Measurements from ENCODE around the gene SCTR.

SCTR gene

DNA sequence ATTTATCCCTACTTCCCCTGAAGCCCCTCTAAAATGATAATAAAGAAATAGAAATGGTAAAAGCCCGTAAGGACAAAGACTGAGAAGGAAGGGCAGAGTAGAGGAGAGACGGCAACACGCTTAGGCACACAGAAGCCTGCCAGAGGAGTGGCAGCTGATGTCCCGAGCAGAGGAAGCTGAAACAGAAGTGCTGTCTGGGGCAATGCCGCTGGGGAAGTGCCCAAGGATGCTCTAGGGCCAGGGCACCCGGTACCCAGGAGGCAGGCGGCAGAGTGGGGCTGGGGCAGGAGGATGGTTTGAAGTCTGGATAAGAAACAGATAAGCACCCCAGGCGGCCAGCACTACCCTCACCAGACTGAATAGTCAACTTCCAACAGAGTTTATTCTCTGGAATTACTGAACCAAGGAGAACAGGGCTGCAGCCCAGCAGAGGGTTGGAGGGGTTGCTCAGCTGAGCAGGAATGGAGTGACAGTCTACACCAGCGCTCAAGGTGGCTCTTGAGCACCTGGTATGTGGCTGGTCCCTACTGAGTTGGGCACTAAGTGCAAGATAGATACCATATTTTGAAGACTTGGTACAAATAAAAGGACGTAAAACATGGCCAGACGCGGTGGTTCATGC, 70.2 kb downstream of the SCTR start:
- no peak overlapping the region for H4K8ac ChIP-seq (ENCODE audit: low read depth, low read length)
- H3K4me3 ChIP-seq (ENCODE audit: low read length in 2 of 2): no peak overlapping the region
- no peak overlapping the region for H2BK120ac ChIP-seq (ENCODE audit: low read depth, low read length)
- H3K27me3 ChIP-seq (ENCODE audit: control insufficient read depth in 3 of 3, insufficient read depth in 3 of 3, low read depth in 1 of 3, low read length in 3 of 3): peaks cover 0 to 12% (median 1%) of the 10 kb centered on the region in 3 experiments
- no peaks in the 10 kb centered on the region for H3K36me3 ChIP-seq (replicated peaks in 1 of 2; ENCODE audit: control insufficient read depth in 2 of 2, insufficient read depth in 2 of 2, low read length in 2 of 2)
- no peaks in the 10 kb centered on the region for H3K79me1 ChIP-seq (ENCODE audit: low read depth, low read length)
- no peak overlapping the region for H3K23ac ChIP-seq (ENCODE audit: low read depth, low read length, poor library complexity)
- H3K4me1 ChIP-seq (ENCODE audit: control insufficient read depth in 2 of 2, insufficient read depth in 1 of 2, low read depth in 1 of 2, low read length in 2 of 2): peaks cover 3 to 6% of the 10 kb centered on the region in 2 donors
- H3K4ac ChIP-seq (ENCODE audit: low read length): no peak overlapping the region
- no peak overlapping the region for H3K9ac ChIP-seq (ENCODE audit: low read depth, low read length, poor library complexity)
- no CpG with 5 or more reads among the region's 12 CpGs for WGBS, 2 donors (ENCODE audit: extremely low coverage in 2 of 2, insufficient read length in 2 of 2, insufficient replicate concordance in 1 of 2)
- no peak overlapping the region for H4K91ac ChIP-seq (ENCODE audit: low read depth, low read length, poor library complexity)
- no peak overlapping the region for H2AFZ ChIP-seq (ENCODE audit: low read length)
- H3K27ac ChIP-seq (replicated peaks; ENCODE audit: low read length): no peak overlapping the region
- H2BK12ac ChIP-seq (ENCODE audit: low read length): no peak overlapping the region
- H2AK5ac ChIP-seq (ENCODE audit: low read depth, low read length): no peak overlapping the region
- H3K9me3 ChIP-seq (replicated peaks in 1 of 2; ENCODE audit: control insufficient read depth in 2 of 2, insufficient read depth in 1 of 2, low read depth in 1 of 2, low read length in 2 of 2): no peaks in the 10 kb centered on the region
- no peak for DNase-seq (ENCODE audit: low spot score)
- no peak overlapping the region for H3K14ac ChIP-seq (ENCODE audit: low read length)
- no peak overlapping the region for H3K4me2 ChIP-seq (ENCODE audit: insufficient read depth, low read length, poor library complexity, severe bottlenecking)
- peak overlapping the region; percentile 79 for H3K18ac ChIP-seq (ENCODE audit: low read length)
- H2BK5ac ChIP-seq (ENCODE audit: low read length): no peak overlapping the region
- H2BK15ac ChIP-seq (ENCODE audit: low read length): no peak overlapping the region

DNA sequence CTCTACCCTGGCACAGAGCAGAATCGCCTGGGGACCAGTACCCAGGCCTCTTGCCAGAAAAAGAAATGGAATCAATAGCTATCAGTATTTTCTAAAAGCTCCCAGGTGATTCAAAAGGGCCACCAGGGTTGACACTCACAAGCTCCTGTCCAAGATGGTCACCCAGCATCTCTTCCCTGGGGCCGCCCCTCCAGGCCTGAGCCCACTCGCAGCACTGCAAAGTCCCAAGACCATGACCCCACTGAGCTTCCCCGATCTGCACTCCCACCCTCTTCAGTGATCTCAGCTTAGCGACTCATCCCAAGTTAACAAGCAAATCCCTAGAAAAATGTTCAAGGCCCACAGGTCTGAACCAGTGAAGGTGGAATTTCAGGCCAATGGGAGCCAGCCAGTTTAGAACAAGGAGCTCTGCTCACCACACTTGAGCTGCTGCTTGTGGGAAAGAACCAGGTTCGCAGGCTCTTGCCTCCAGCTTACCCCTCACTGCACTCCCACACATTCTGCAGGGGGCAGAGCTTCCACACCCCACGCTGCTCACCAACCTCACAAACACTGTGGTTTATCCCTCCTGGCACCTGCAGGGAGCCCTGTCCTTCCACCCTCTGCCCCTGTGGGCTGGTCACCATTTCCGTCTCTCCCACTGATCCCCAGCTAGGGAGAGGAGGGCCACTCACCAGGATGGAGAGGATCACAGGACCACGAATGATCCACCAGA, 72.8 kb downstream of the SCTR start:
- Histone ChIP-seq H3K4me2 (ENCODE audit: insufficient read depth, low read length, poor library complexity, severe bottlenecking) (no peak overlapping the region), H4K91ac (ENCODE audit: low read depth, low read length, poor library complexity) (peak overlapping the region; percentile 76), H3K14ac (ENCODE audit: low read length) (no peak overlapping the region), H3K79me1 (ENCODE audit: low read depth, low read length) (no peaks in the 10 kb centered on the region), H4K8ac (ENCODE audit: low read depth, low read length) (no peak overlapping the region), H2BK120ac (ENCODE audit: low read depth, low read length) (no peak overlapping the region), H3K4ac (ENCODE audit: low read length) (no peak overlapping the region), H3K9ac (ENCODE audit: low read depth, low read length, poor library complexity) (no peak overlapping the region), H2BK12ac (ENCODE audit: low read length) (no peak overlapping the region), H3K9me3 (replicated peaks in 1 of 2; ENCODE audit: control insufficient read depth in 2 of 2, insufficient read depth in 1 of 2, low read depth in 1 of 2, low read length in 2 of 2) (no peaks in the 10 kb centered on the region), H3K18ac (ENCODE audit: low read length) (peak overlapping the region; percentile 6), H3K4me3 (ENCODE audit: low read length in 2 of 2) (no peak overlapping the region), H2BK15ac (ENCODE audit: low read length) (peak overlapping the region; percentile 74), H3K4me1 (ENCODE audit: control insufficient read depth in 2 of 2, insufficient read depth in 1 of 2, low read depth in 1 of 2, low read length in 2 of 2) (peaks cover 3 to 8% of the 10 kb centered on the region in 2 donors), H2AFZ (ENCODE audit: low read length) (no peak overlapping the region), H3K36me3 (replicated peaks in 1 of 2; ENCODE audit: control insufficient read depth in 2 of 2, insufficient read depth in 2 of 2, low read length in 2 of 2) (no peaks in the 10 kb centered on the region), H2BK5ac (ENCODE audit: low read length) (no peak overlapping the region), H3K27ac (replicated peaks; ENCODE audit: low read length) (no peak overlapping the region), H3K23ac (ENCODE audit: low read depth, low read length, poor library complexity) (no peak overlapping the region), H3K27me3 (ENCODE audit: control insufficient read depth in 3 of 3, insufficient read depth in 3 of 3, low read depth in 1 of 3, low read length in 3 of 3) (peaks cover 0 to 13% (median 0%) of the 10 kb centered on the region in 3 experiments), H2AK5ac (ENCODE audit: low read depth, low read length) (no peak overlapping the region)
- WGBS, 2 donors (ENCODE audit: extremely low coverage in 2 of 2, insufficient read length in 2 of 2, insufficient replicate concordance in 1 of 2): no CpG with 5 or more reads among the region's 9 CpGs
- no peak for DNase-seq (ENCODE audit: low spot score)

DNA sequence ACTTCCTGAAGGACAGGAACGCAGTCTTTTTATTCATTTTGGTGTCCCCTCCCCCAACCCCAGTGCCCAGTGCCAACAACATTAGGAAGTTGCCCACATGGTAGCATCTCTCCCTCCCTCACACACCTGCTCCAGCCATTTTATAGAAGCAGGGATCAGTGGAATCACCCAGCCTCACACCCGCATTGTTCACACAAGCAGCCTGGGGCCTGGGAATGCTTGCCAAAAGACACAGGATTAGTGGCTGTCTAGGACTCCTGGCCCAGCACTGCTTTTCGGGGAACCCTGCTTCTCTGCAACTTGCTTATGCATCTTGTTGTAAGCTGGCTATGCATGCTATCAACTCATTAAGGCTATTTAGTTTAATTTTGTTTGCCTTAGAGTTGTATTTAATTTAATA, 74.8 kb downstream of the SCTR start:
- Histone ChIP-seq H3K4me1 (ENCODE audit: control insufficient read depth in 2 of 2, insufficient read depth in 1 of 2, low read depth in 1 of 2, low read length in 2 of 2) (peaks cover 0 to 8% of the 10 kb centered on the region in 2 donors), H2AFZ (ENCODE audit: low read length) (no peak overlapping the region), H2BK120ac (ENCODE audit: low read depth, low read length) (no peak overlapping the region), H3K18ac (ENCODE audit: low read length) (no peak overlapping the region), H3K27ac (replicated peaks; ENCODE audit: low read length) (no peak overlapping the region), H2BK12ac (ENCODE audit: low read length) (no peak overlapping the region), H3K4ac (ENCODE audit: low read length) (no peak overlapping the region), H2BK15ac (ENCODE audit: low read length) (no peak overlapping the region), H3K23ac (ENCODE audit: low read depth, low read length, poor library complexity) (no peak overlapping the region), H2AK5ac (ENCODE audit: low read depth, low read length) (no peak overlapping the region), H3K27me3 (ENCODE audit: control insufficient read depth in 3 of 3, insufficient read depth in 3 of 3, low read depth in 1 of 3, low read length in 3 of 3) (peaks cover 0 to 15% (median 0%) of the 10 kb centered on the region in 3 experiments), H4K91ac (ENCODE audit: low read depth, low read length, poor library complexity) (no peak overlapping the region), H3K9ac (ENCODE audit: low read depth, low read length, poor library complexity) (no peak overlapping the region), H3K36me3 (replicated peaks in 1 of 2; ENCODE audit: control insufficient read depth in 2 of 2, insufficient read depth in 2 of 2, low read length in 2 of 2) (no peaks in the 10 kb centered on the region), H3K4me3 (ENCODE audit: low read length in 2 of 2) (no peak overlapping the region), H2BK5ac (ENCODE audit: low read length) (no peak overlapping the region), H3K14ac (ENCODE audit: low read length) (no peak overlapping the region), H3K79me1 (ENCODE audit: low read depth, low read length) (no peaks in the 10 kb centered on the region), H3K9me3 (replicated peaks in 1 of 2; ENCODE audit: control insufficient read depth in 2 of 2, insufficient read depth in 1 of 2, low read depth in 1 of 2, low read length in 2 of 2) (no peaks in the 10 kb centered on the region), H4K8ac (ENCODE audit: low read depth, low read length) (no peak overlapping the region), H3K4me2 (ENCODE audit: insufficient read depth, low read length, poor library complexity, severe bottlenecking) (no peak overlapping the region)
- WGBS, 2 donors (ENCODE audit: extremely low coverage in 2 of 2, insufficient read length in 2 of 2, insufficient replicate concordance in 1 of 2): no CpG with 5 or more reads among the region's 3 CpGs
- DNase-seq (ENCODE audit: low spot score): no peak

DNA sequence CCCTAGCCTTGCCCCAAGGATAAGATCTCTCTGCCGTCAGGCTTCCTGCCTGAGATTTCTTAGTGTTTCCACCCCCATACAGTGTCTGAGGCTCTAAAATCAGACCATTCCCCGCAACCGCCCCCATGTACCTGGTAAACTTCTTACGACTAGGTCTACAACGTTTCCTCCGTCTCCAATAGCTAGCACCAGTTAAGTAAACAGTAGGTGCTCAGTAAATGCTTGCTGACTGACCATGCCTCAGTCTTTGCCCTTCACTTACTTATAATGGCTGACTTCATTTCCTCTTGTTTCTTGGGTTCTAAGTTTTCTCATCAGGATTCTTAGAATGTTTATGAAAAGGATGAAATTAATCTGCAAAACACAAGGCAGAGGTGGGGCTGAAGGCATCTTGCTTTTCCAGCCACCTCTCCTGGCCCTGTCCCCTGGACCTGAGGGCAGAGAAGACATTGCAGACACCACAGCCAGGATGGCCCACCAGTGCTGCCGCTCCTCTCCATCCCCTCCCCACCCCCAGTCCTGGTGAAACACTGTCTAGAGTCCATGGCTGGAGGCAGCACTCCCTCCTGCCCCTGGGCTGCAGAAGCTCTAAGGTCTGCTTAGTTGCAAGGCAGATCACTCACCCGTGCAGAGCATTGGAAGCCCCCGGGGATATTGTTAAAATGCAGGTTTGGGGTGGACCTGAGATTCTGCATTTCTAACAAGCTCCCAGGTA, 75.7 kb downstream of the SCTR start:
- H3K18ac ChIP-seq (ENCODE audit: low read length): no peak overlapping the region
- no peak overlapping the region for H3K23ac ChIP-seq (ENCODE audit: low read depth, low read length, poor library complexity)
- DNase-seq (ENCODE audit: low spot score): no peak
- H4K91ac ChIP-seq (ENCODE audit: low read depth, low read length, poor library complexity): no peak overlapping the region
- no peaks in the 10 kb centered on the region for H3K79me1 ChIP-seq (ENCODE audit: low read depth, low read length)
- H3K9me3 ChIP-seq (replicated peaks in 1 of 2; ENCODE audit: control insufficient read depth in 2 of 2, insufficient read depth in 1 of 2, low read depth in 1 of 2, low read length in 2 of 2): no peaks in the 10 kb centered on the region
- H3K27ac ChIP-seq (replicated peaks; ENCODE audit: low read length): no peak overlapping the region
- peaks cover 0 to 8% of the 10 kb centered on the region in 2 donors for H3K4me1 ChIP-seq (ENCODE audit: control insufficient read depth in 2 of 2, insufficient read depth in 1 of 2, low read depth in 1 of 2, low read length in 2 of 2)
- H2BK5ac ChIP-seq (ENCODE audit: low read length): no peak overlapping the region
- no peaks in the 10 kb centered on the region for H3K36me3 ChIP-seq (replicated peaks in 1 of 2; ENCODE audit: control insufficient read depth in 2 of 2, insufficient read depth in 2 of 2, low read length in 2 of 2)
- no peak overlapping the region for H3K4me3 ChIP-seq (ENCODE audit: low read length in 2 of 2)
- WGBS, 2 donors (ENCODE audit: extremely low coverage in 2 of 2, insufficient read length in 2 of 2, insufficient replicate concordance in 1 of 2): no CpG with 5 or more reads among the region's 9 CpGs
- H3K27me3 ChIP-seq (ENCODE audit: control insufficient read depth in 3 of 3, insufficient read depth in 3 of 3, low read depth in 1 of 3, low read length in 3 of 3): peaks cover 0 to 15% (median 0%) of the 10 kb centered on the region in 3 experiments
- H3K4ac ChIP-seq (ENCODE audit: low read length): no peak overlapping the region
- no peak overlapping the region for H2BK15ac ChIP-seq (ENCODE audit: low read length)
- no peak overlapping the region for H2BK12ac ChIP-seq (ENCODE audit: low read length)
- H4K8ac ChIP-seq (ENCODE audit: low read depth, low read length): no peak overlapping the region
- H3K14ac ChIP-seq (ENCODE audit: low read length): no peak overlapping the region
- H2AK5ac ChIP-seq (ENCODE audit: low read depth, low read length): no peak overlapping the region
- no peak overlapping the region for H2AFZ ChIP-seq (ENCODE audit: low read length)
- H3K4me2 ChIP-seq (ENCODE audit: insufficient read depth, low read length, poor library complexity, severe bottlenecking): no peak overlapping the region
- no peak overlapping the region for H3K9ac ChIP-seq (ENCODE audit: low read depth, low read length, poor library complexity)
- H2BK120ac ChIP-seq (ENCODE audit: low read depth, low read length): no peak overlapping the region

Measured in neuronal stem cell (in vitro differentiated cells).